K562 (cell line): ENCODE measurements around the gene TOR3A. TPM values are rescaled to one million over a fixed set of nuclear protein-coding genes. Genes with fewer than 3 reads are reported as not detected.

ENCODE experiments used
- ARNT ChIP-seq, 2 experiments: fragments of 450-650 bp; IDR thresholded peaks; 2 replicates each; pipeline ENCODE4 v1.6.1; 2016; ENCODE audit warnings: mild to moderate bottlenecking in 1 of 2
- FOXK2 ChIP-seq, 2 experiments: fragments of 450-650 bp; IDR thresholded peaks in 1 of 2; conservative IDR thresholded peaks in 1 of 2; 2 replicates each; pipeline ENCODE4 v1.6.1; 2016; ENCODE audit warnings: low read depth in 2 of 2, mild to moderate bottlenecking in 1 of 2
- HDAC3 ChIP-seq: fragments of 450-650 bp; IDR thresholded peaks from 2 replicates; pipeline ENCODE4 v1.6.1; 2018; ENCODE audit warnings: borderline replicate concordance, mild to moderate bottlenecking, moderate library complexity; ENCODE audit not compliant: partially characterized antibody
- KLF16 ChIP-seq: IDR thresholded peaks from 2 replicates; pipeline ENCODE4 v1.6.1; 2016; ENCODE audit warnings: antibody characterized with exemption
- L3MBTL2 ChIP-seq: fragments of 450-650 bp; IDR thresholded peaks from 2 replicates; pipeline ENCODE4 v1.6.1; 2016; ENCODE audit warnings: mild to moderate bottlenecking, moderate library complexity
- MGA ChIP-seq: fragments of 450-650 bp; IDR thresholded peaks from 2 replicates; pipeline ENCODE4 v1.6.1; 2016; ENCODE audit warnings: mild to moderate bottlenecking, moderate library complexity
- TAF9B ChIP-seq: fragments of 450-650 bp; IDR thresholded peaks from 2 replicates; pipeline ENCODE4 v1.6.1; 2018; ENCODE audit warnings: mild to moderate bottlenecking; ENCODE audit not compliant: partially characterized antibody
- THRB ChIP-seq: fragments of 450-650 bp; formaldehyde crosslinking; conservative IDR thresholded peaks from 2 replicates; pipeline ENCODE4 v1.4.0; 2022; ENCODE audit warnings: mild to moderate bottlenecking, missing genetic modification characterization
- ZNF592 ChIP-seq: fragments of 450-650 bp; IDR thresholded peaks from 2 replicates; pipeline ENCODE4 v1.6.1; 2017; ENCODE audit warnings: antibody characterized with exemption, mild to moderate bottlenecking
- polyA plus RNA-seq, 8 experiments: library from polyadenylated mRNA; depleted of rRNA in 4 of 8; stranded (reverse) in 5 of 8; unstranded in 3 of 8; fragments of >200 nt; fragmentation: Nextera tagmentation in 2 of 8; fragmentation: Illumina TruSeq in 1 of 8; extraction: Ambion mirVana in 2 of 8; extraction: Trizol in 1 of 8; gene quantifications; 2 replicates each; pipeline versions ENCODE4 v1.2.1 to v1.2.3, GENCODE V29; 2011 to 2014; ENCODE audit warnings: inconsistent platforms in 1 of 8, missing spikeins in 1 of 8
- total RNA-seq, 7 experiments: library from RNA; depleted of rRNA in 6 of 7; stranded (reverse); fragments of >200 nt in 6 of 7; fragmentation: Illumina TruSeq in 2 of 7; extraction: Trizol in 2 of 7; gene quantifications; 2 replicates each; pipeline versions ENCODE4 v1.2.1 to v1.2.3, GENCODE V29; 2011 to 2021; ENCODE audit warnings: low replicate concordance in 1 of 7

Gene TOR3A
- total and polyA plus RNA-seq, 9 of the 15 experiments (the other 6 are each of a cell fraction or from before 2014, with no cell fraction given), result 7.9 to 94.5 (median 39.7) TPM

GRCh38 chr1:179039502-179040174 is 42.2 kb upstream of the TOR3A start (continued):
- peak; percentile 61; the same call in 1 of the 2 replicates for TF ChIP-seq MGA
- TF ChIP-seq ARNT (IDR thresholded peaks at IDR 0.05), result peak; percentile 30 to 84; a peak in 1 of 4 replicates
- 0 out of 2 replicates have a peak, but pooled peaks have one; percentile 26 for TF ChIP-seq THRB (CRISPR knock-in tag)
- peak; percentile 80 for TF ChIP-seq ZNF592
- TF ChIP-seq L3MBTL2, result peak; percentile 57; the same call in 1 of the 2 replicates
- peak; percentile 56 for TF ChIP-seq HDAC3
- peak; percentile 35 for TF ChIP-seq TAF9B
- TF ChIP-seq KLF16, result peak; percentile 52; the same call in 1 of the 2 replicates
- TF ChIP-seq FOXK2 (conservative IDR thresholded peaks at IDR 0.05 in 1 of 2, IDR thresholded peaks at IDR 0.05 in 1 of 2; ENCODE audit: low read depth in 2 of 2), result peak; percentile 70 to 75
